Activated naive CD4-positive, alpha-beta T cell treated with anti-CD3 and anti-CD28 coated beads, Interleukin-2, amount 10 ng/mL, durations not matched to agents 7 days and 5 days (primary cell): ENCODE data around the gene SIAH3.
A peak's percentile ranks its signal among the peaks of the same experiment; 100 is the strongest.

Source experiments
- CTCF ChIA-PET: fragments of 350-600 bp; sonication (Branson Sonifier 250); formaldehyde crosslinking; loops from one replicate; lab custom pipeline; 2021; ENCODE audit warnings: antibody characterized with exemption; lab: Charles Lee
- DNase-seq: peaks from one replicate; pipeline ENCODE4 v3.0.0-alpha.2; 2020
- H3K27ac Mint-ChIP-seq: one replicate; pipeline ENCODE4 v1.8.0; 2021; ENCODE audit warnings: mild to moderate bottlenecking, moderate library complexity, mixed read lengths
- H3K27me3 Mint-ChIP-seq: one replicate; pipeline ENCODE4 v1.8.0; 2021; ENCODE audit warnings: mild to moderate bottlenecking, mixed read lengths
- H3K36me3 Mint-ChIP-seq: one replicate; pipeline ENCODE4 v1.8.0; 2021; ENCODE audit warnings: mixed read lengths
- H3K4me1 Mint-ChIP-seq: one replicate; pipeline ENCODE4 v1.8.0; 2021; ENCODE audit warnings: mixed read lengths
- H3K4me3 Mint-ChIP-seq: one replicate; pipeline ENCODE4 v1.8.0; 2021; ENCODE audit warnings: mild to moderate bottlenecking, moderate library complexity, mixed read lengths
- H3K9me3 Mint-ChIP-seq: one replicate; pipeline ENCODE4 v1.8.0; 2021; ENCODE audit warnings: mixed read lengths

The SIAH3 gene

GRCh38 chr13:45849408-45849807 lies 2.1 kb downstream of the SIAH3 start:
- peaks cover 51% of the 10 kb centered on the region for H3K27me3 Mint-ChIP-seq
- DNase-seq, result no peak
- H3K36me3 Mint-ChIP-seq, result no peaks in the 10 kb centered on the region
- H3K4me3 Mint-ChIP-seq, result no peak overlapping the region
- CTCF ChIA-PET, result interaction anchor here (1.0 kb wide), 1 partner anchor 9 kb away, joined by 5 read pairs; no protein-coding TSS in a partner anchor
- H3K9me3 Mint-ChIP-seq, result peaks cover 3% of the 10 kb centered on the region
- H3K27ac Mint-ChIP-seq, result no peak overlapping the region
- peaks cover 55% of the 10 kb centered on the region for H3K4me1 Mint-ChIP-seq

- Mint-ChIP-seq H3K9me3 (no peaks in the 10 kb centered on the region), H3K4me3 (no peak overlapping the region), H3K4me1 (peaks cover 55% of the 10 kb centered on the region), H3K27me3 (peaks cover 43% of the 10 kb centered on the region), H3K27ac (no peak overlapping the region), H3K36me3 (no peaks in the 10 kb centered on the region)
- CTCF ChIA-PET, result interaction anchor here (1.1 to 1.2 kb wide), 2 partner anchors 40 to 146 kb away, joined by 3 read pairs; no protein-coding TSS in a partner anchor
- peak; percentile 66 for DNase-seq
Observed at GRCh38 chr13:45847554-45848224, 3.9 kb downstream of the SIAH3 start.

- no peaks in the 10 kb centered on the region for H3K9me3 Mint-ChIP-seq
- DNase-seq, result no peak
- no peak overlapping the region for H3K4me3 Mint-ChIP-seq
- H3K36me3 Mint-ChIP-seq, result no peaks in the 10 kb centered on the region
- H3K4me1 Mint-ChIP-seq, result peaks cover 54% of the 10 kb centered on the region
- H3K27ac Mint-ChIP-seq, result no peak overlapping the region
- H3K27me3 Mint-ChIP-seq, result peaks cover 33% of the 10 kb centered on the region
- CTCF ChIA-PET, result no interaction called here
Observed at GRCh38 chr13:45846681-45847080, 4.9 kb downstream of the SIAH3 start.

- Mint-ChIP-seq H3K27me3 (peaks cover 5% of the 10 kb centered on the region), H3K36me3 (no peaks in the 10 kb centered on the region), H3K9me3 (no peaks in the 10 kb centered on the region), H3K4me3 (no peak overlapping the region), H3K4me1 (no peaks in the 10 kb centered on the region), H3K27ac (no peak overlapping the region)
- CTCF ChIA-PET, result no interaction called here
- no peak for DNase-seq
Observed at GRCh38 chr13:45838171-45838745, 13.3 kb downstream of the SIAH3 start.

- Mint-ChIP-seq H3K27ac (no peak overlapping the region), H3K36me3 (no peaks in the 10 kb centered on the region), H3K27me3 (peaks cover 5% of the 10 kb centered on the region), H3K4me3 (no peak overlapping the region), H3K9me3 (no peaks in the 10 kb centered on the region), H3K4me1 (no peaks in the 10 kb centered on the region)
- CTCF ChIA-PET, result no interaction called here
- DNase-seq, result no peak
Observed at GRCh38 chr13:45837111-45837510, 14.4 kb downstream of the SIAH3 start.

GRCh38 chr13:45834411-45834994 lies 17.1 kb downstream of the SIAH3 start:
- CTCF ChIA-PET, result no interaction called here

GRCh38 chr13:45833663-45834375 lies 17.7 kb downstream of the SIAH3 start:
- Mint-ChIP-seq H3K4me3 (no peak overlapping the region), H3K36me3 (no peaks in the 10 kb centered on the region), H3K9me3 (no peaks in the 10 kb centered on the region), H3K4me1 (no peaks in the 10 kb centered on the region), H3K27ac (no peak overlapping the region), H3K27me3 (peaks cover 5% of the 10 kb centered on the region)
- no peak for DNase-seq
- CTCF ChIA-PET, result no interaction called here

More at GRCh38 chr13:45834411-45834994, 17.1 kb downstream of the SIAH3 start:
- Mint-ChIP-seq H3K4me3 (no peak overlapping the region), H3K27ac (no peak overlapping the region), H3K36me3 (no peaks in the 10 kb centered on the region), H3K4me1 (no peaks in the 10 kb centered on the region), H3K27me3 (peaks cover 5% of the 10 kb centered on the region), H3K9me3 (no peaks in the 10 kb centered on the region)
- DNase-seq, result no peak

- no peak for DNase-seq
- H3K9me3 Mint-ChIP-seq, result no peaks in the 10 kb centered on the region
- no peaks in the 10 kb centered on the region for H3K4me1 Mint-ChIP-seq
- CTCF ChIA-PET, result no interaction called here
- H3K36me3 Mint-ChIP-seq, result no peaks in the 10 kb centered on the region
- H3K4me3 Mint-ChIP-seq, result no peak overlapping the region
- H3K27ac Mint-ChIP-seq, result no peak overlapping the region
- H3K27me3 Mint-ChIP-seq, result peaks cover 5% of the 10 kb centered on the region
Observed at GRCh38 chr13:45833242-45833641, 18.3 kb downstream of the SIAH3 start.

GRCh38 chr13:45831851-45832250 lies 19.7 kb downstream of the SIAH3 start:
- Mint-ChIP-seq H3K4me3 (no peak overlapping the region), H3K27ac (no peak overlapping the region), H3K4me1 (no peaks in the 10 kb centered on the region), H3K27me3 (no peaks in the 10 kb centered on the region), H3K36me3 (no peaks in the 10 kb centered on the region), H3K9me3 (no peaks in the 10 kb centered on the region)
- no peak for DNase-seq
- CTCF ChIA-PET, result no interaction called here

- no peak overlapping the region for H3K4me3 Mint-ChIP-seq
- H3K36me3 Mint-ChIP-seq, result no peaks in the 10 kb centered on the region
- no peaks in the 10 kb centered on the region for H3K4me1 Mint-ChIP-seq
- H3K27ac Mint-ChIP-seq, result no peak overlapping the region
- DNase-seq, result no peak
- no peaks in the 10 kb centered on the region for H3K9me3 Mint-ChIP-seq
- CTCF ChIA-PET, result no interaction called here
- H3K27me3 Mint-ChIP-seq, result no peaks in the 10 kb centered on the region
Observed at GRCh38 chr13:45830121-45830520, 21.4 kb downstream of the SIAH3 start.

GRCh38 chr13:45828256-45828968 lies 23.1 kb downstream of the SIAH3 start:
- no peak overlapping the region for H3K4me3 Mint-ChIP-seq
- DNase-seq, result no peak
- no peaks in the 10 kb centered on the region for H3K27me3 Mint-ChIP-seq
- H3K9me3 Mint-ChIP-seq, result no peaks in the 10 kb centered on the region
- H3K36me3 Mint-ChIP-seq, result no peaks in the 10 kb centered on the region
- CTCF ChIA-PET, result interaction anchor here (0.9 kb wide), 1 partner anchor 33 kb away, joined by 3 read pairs; no protein-coding TSS in a partner anchor
- no peak overlapping the region for H3K27ac Mint-ChIP-seq
- H3K4me1 Mint-ChIP-seq, result no peaks in the 10 kb centered on the region

- no peak overlapping the region for H3K4me3 Mint-ChIP-seq
- no peak for DNase-seq
- H3K27me3 Mint-ChIP-seq, result no peaks in the 10 kb centered on the region
- CTCF ChIA-PET, result no interaction called here
- no peaks in the 10 kb centered on the region for H3K9me3 Mint-ChIP-seq
- no peak overlapping the region for H3K27ac Mint-ChIP-seq
- H3K36me3 Mint-ChIP-seq, result no peaks in the 10 kb centered on the region
- H3K4me1 Mint-ChIP-seq, result no peaks in the 10 kb centered on the region
Observed at GRCh38 chr13:45827318-45827717, 24.2 kb downstream of the SIAH3 start.

GRCh38 chr13:45826731-45827130 lies 24.8 kb downstream of the SIAH3 start:
- CTCF ChIA-PET, result no interaction called here
- no peak overlapping the region for H3K4me3 Mint-ChIP-seq
- no peaks in the 10 kb centered on the region for H3K4me1 Mint-ChIP-seq
- no peaks in the 10 kb centered on the region for H3K36me3 Mint-ChIP-seq
- H3K27ac Mint-ChIP-seq, result no peak overlapping the region
- no peaks in the 10 kb centered on the region for H3K9me3 Mint-ChIP-seq
- H3K27me3 Mint-ChIP-seq, result no peaks in the 10 kb centered on the region
- DNase-seq, result no peak

- no peaks in the 10 kb centered on the region for H3K9me3 Mint-ChIP-seq
- CTCF ChIA-PET, result no interaction called here
- peaks cover under 1% of the 10 kb centered on the region for H3K27me3 Mint-ChIP-seq
- H3K4me3 Mint-ChIP-seq, result no peak overlapping the region
- no peaks in the 10 kb centered on the region for H3K36me3 Mint-ChIP-seq
- H3K4me1 Mint-ChIP-seq, result no peaks in the 10 kb centered on the region
- no peak for DNase-seq
- no peak overlapping the region for H3K27ac Mint-ChIP-seq
Observed at GRCh38 chr13:45825387-45825650, 26.2 kb downstream of the SIAH3 start.
